ENCODE data around the gene AMFR. TPM values are rescaled to one million over a fixed set of nuclear protein-coding genes. Genes with fewer than 3 reads are reported as not detected.

Gene AMFR
- total and polyA plus RNA-seq, 4 donors = 39.5 to 86.1 (median 61.2) TPM

DNA sequence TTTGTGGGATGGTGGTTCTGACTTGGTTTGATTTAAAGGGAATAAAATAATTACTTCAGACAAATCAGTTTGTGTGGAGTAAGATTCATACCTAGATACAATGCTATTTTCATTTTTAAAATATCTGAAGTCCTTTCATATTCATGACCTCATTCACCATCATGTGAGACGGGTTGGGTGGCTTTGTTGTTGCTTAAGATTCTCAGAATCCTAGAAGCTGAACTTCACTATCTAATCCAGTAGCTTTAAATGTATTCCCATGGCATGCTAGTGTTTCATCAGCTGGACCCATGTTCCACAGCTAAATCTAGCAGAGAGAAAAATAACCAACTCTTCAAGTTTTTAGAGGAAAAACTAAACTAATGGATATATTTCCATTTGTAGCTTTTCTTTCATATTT lies 2.7 kb upstream of the AMFR start:
- no peak overlapping the region for H3K9ac ChIP-seq (ENCODE audit: insufficient read depth in 1 of 2, low read length in 2 of 2)
- TF ChIP-seq, protein P1, sequence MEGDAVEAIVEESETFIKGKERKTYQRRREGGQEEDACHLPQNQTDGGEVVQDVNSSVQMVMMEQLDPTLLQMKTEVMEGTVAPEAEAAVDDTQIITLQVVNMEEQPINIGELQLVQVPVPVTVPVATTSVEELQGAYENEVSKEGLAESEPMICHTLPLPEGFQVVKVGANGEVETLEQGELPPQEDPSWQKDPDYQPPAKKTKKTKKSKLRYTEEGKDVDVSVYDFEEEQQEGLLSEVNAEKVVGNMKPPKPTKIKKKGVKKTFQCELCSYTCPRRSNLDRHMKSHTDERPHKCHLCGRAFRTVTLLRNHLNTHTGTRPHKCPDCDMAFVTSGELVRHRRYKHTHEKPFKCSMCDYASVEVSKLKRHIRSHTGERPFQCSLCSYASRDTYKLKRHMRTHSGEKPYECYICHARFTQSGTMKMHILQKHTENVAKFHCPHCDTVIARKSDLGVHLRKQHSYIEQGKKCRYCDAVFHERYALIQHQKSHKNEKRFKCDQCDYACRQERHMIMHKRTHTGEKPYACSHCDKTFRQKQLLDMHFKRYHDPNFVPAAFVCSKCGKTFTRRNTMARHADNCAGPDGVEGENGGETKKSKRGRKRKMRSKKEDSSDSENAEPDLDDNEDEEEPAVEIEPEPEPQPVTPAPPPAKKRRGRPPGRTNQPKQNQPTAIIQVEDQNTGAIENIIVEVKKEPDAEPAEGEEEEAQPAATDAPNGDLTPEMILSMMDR (IDR thresholded peaks at IDR 0.05; ENCODE audit: control extremely low read depth, extremely low read depth) = no peak
- H3K27ac ChIP-seq (ENCODE audit: low read depth in 1 of 2, low read length in 1 of 2) = no peak overlapping the region
- no peaks in the 10 kb centered on the region for H3K27me3 ChIP-seq (ENCODE audit: control insufficient read depth in 3 of 3, insufficient read depth in 3 of 3, low read length in 2 of 3)
- no peaks in the 10 kb centered on the region for H3K9me3 ChIP-seq (ENCODE audit: control insufficient read depth in 4 of 4, insufficient read depth in 3 of 4, low read length in 3 of 4)
- no peak for DNase-seq
- peaks cover 0 to 9% (median 4%) of the 10 kb centered on the region in 5 donors for H3K4me1 ChIP-seq (ENCODE audit: control insufficient read depth in 5 of 5, insufficient read depth in 5 of 5, low read length in 5 of 5)
- H3K4me3 ChIP-seq = no peak overlapping the region
- WGBS, 2 donors = 86 to 91% methylated on average over 1 of the region's 1 CpG
- peaks cover 2 to 11% (median 7%) of the 10 kb centered on the region in 4 donors for H3K36me3 ChIP-seq (ENCODE audit: control insufficient read depth in 4 of 4, insufficient read depth in 4 of 4, low read length in 4 of 4)
- ATAC-seq (ENCODE audit: insufficient read depth, low FRiP score) = no peak

DNA sequence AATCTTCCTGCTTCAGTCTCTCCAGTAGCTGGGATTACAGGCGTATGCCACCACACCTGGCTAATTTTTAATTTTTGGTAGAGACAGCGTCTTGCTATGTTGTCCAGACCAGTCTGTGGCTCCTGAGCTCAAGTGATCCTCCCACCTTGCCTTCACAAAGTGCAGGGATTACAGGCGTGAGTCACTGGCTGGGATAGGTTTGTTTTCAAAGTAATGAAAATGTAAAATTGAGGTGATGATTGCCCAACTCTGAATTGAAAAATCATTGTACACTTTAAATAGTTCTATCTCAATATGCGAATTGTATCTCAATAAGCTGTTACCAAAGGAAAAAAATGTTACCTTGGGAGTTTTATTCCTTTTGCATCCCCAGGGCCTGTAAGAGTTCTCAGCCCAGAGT lies 1.2 kb upstream of the AMFR start:
- H3K27ac ChIP-seq (ENCODE audit: low read depth in 1 of 2, low read length in 1 of 2) = no peak overlapping the region
- H3K9ac ChIP-seq (ENCODE audit: insufficient read depth in 1 of 2, low read length in 2 of 2) = no peak overlapping the region
- ATAC-seq (ENCODE audit: insufficient read depth, low FRiP score) (no peak), DNase-seq (no peak)
- H3K4me1 ChIP-seq (ENCODE audit: control insufficient read depth in 5 of 5, insufficient read depth in 5 of 5, low read length in 5 of 5) = peaks cover 3 to 16% (median 4%) of the 10 kb centered on the region in 5 donors
- H3K36me3 ChIP-seq (ENCODE audit: control insufficient read depth in 4 of 4, insufficient read depth in 4 of 4, low read length in 4 of 4) = peaks cover 2 to 8% (median 5%) of the 10 kb centered on the region in 4 donors
- no peak overlapping the region for H3K4me3 ChIP-seq
- 93 to 95% methylated on average over 4 of the region's 4 CpGs for WGBS, 2 donors
- TF ChIP-seq, protein P1 (IDR thresholded peaks at IDR 0.05; ENCODE audit: control extremely low read depth, extremely low read depth) = no peak
- peaks cover 0 to 6% (median 0%) of the 10 kb centered on the region in 3 donors for H3K27me3 ChIP-seq (ENCODE audit: control insufficient read depth in 3 of 3, insufficient read depth in 3 of 3, low read length in 2 of 3)
- H3K9me3 ChIP-seq (ENCODE audit: control insufficient read depth in 4 of 4, insufficient read depth in 3 of 4, low read length in 3 of 4) = no peaks in the 10 kb centered on the region

DNA sequence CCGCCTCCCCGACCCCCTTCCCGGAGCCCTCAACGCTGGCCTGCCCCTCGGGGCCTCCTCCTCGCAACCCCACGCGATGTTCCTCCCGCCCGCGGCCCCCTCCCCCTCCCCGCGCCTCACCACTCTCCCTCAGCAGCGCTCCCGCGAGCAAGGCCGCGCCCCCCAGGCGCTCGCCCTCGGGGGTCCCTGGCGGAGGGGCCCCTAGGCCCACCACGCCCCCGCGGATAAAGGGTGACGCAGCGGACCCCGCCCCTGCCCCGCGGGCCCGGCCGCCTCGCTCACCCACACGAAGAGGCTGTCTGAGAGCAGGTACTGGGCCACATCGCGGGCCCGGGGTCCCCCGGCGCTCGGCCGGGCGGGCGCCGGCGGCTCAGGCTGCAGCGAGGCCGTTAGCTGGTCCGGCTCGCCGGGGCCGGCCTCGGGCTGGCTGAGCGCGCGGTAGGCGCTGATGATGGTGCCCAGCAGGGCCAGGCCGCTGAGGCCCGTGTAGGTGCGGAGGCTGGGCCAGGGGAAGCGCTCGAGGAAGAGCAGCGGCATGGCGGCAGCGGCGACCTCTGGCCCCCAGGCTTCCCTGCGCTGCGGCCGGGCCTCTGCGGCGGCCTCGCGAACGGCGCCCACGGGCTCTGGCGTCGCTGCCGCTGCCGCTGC lies 430 bp downstream of the AMFR start:
- Histone ChIP-seq H3K9me3 (ENCODE audit: control insufficient read depth in 4 of 4, insufficient read depth in 3 of 4, low read length in 3 of 4) (no peaks in the 10 kb centered on the region), H3K4me1 (ENCODE audit: control insufficient read depth in 5 of 5, insufficient read depth in 5 of 5, low read length in 5 of 5) (peaks cover 4 to 21% (median 6%) of the 10 kb centered on the region in 5 donors), H3K27ac (ENCODE audit: low read depth in 1 of 2, low read length in 1 of 2) (peak overlapping the region; percentile 91 to 94), H3K36me3 (ENCODE audit: control insufficient read depth in 4 of 4, insufficient read depth in 4 of 4, low read length in 4 of 4) (peaks cover 0 to 2% (median 0%) of the 10 kb centered on the region in 4 donors), H3K9ac (ENCODE audit: insufficient read depth in 1 of 2, low read length in 2 of 2) (peak overlapping the region in 1 of 2 donors; percentile 14), H3K27me3 (ENCODE audit: control insufficient read depth in 3 of 3, insufficient read depth in 3 of 3, low read length in 2 of 3) (peaks cover 0 to 6% (median 0%) of the 10 kb centered on the region in 3 donors), H3K4me3 (peak overlapping the region; percentile 94)
- ATAC-seq (ENCODE audit: insufficient read depth, low FRiP score) (peak; percentile 25), DNase-seq (peak; percentile 45 to 62 (median 57))
- TF ChIP-seq, protein P1 (IDR thresholded peaks at IDR 0.05; ENCODE audit: control extremely low read depth, extremely low read depth) = no peak
- 1 to 2% methylated on average over 49 to 79 of the region's 79 CpGs for WGBS, 2 donors

Measured in lung (tissue), 12 donors.